Measurements from ENCODE around the gene PUDP.

PUDP gene

DNA sequence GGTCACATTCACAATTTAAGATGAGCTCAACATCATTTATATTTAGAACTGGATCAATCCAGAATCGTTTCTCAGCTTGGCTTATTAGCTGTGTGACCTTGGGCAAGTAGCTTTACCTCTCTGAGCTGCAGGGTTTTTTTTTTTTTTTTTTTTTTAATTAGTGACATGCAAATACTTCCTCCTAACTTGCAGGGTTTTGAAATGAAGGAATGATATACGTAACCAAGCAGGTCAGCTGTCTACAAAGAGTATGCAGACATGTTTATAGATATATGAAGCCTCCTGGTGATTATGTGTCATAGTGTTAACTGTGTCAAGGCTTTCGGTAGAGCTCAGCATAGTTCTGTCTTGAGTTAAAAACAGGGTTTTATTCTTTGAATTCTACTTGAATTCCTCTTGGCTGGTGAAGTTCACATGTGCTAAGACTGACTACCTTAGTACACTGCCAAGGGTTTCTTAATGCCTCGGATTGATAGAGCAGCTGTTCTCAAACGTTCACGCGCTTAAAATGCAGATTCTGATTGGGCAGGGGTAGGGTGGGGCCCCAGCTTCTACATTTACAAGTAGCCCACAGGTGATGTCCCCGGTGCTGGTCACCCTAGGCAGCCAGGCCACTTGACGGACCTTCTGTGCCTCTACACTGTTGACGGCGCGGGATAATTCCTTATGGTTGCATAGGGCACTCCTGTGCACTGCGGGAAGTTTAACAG is 1.1 kb downstream of the PUDP start:
- DNase-seq (ENCODE audit: low read depth in 2 of 2), result no peak

DNA sequence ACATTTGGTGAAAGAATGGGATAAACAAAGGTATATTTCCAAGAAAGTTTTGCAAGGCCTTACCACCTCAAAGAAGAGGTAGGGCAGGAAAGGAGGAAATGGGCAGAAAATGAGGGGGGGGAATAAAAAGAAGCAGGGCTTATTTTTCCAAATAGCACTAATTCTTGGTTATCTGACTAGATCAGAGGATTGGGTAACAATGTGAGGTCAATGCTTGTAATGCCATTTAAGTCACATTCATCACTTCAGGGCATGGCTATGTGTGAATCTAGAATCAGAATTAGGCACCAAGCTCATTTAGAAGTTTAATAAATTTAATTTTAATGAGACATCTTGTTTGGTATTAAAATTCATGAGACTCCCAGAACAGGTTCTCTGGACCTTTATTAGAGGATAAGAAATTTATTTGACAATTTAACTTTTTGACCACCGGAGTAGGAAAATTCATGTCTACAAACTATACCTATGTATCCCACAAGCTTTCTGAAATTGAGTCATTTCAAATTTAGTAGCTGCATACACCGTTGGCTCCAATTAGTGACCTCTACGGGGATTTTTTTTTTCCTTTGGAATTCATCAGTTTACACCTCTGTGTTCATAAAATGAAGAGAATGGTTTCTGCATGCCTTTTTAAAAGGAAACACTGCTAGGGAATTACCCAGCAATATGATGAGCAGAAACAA is 1.8 kb downstream of the PUDP start:
- DNase-seq (ENCODE audit: low read depth in 2 of 2), result no peak

DNA sequence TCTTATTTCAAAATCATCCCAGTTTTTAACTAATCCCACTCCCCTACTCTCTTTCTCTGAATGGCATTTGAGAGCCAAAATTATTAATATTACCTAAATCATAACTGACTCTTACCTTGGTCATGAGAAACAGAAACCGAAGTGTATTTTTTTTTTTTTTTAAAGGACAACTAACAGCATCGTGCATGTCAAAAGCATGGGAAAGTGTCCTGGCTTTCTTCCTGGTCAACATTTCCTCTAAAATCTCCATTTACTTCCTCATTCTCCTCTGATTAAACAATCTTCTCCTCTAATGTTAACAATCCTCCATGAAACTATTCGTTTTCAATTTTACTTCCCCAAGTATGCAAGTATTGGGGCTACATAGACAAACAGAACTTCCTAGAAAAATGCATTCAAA is 2.5 kb downstream of the PUDP start:
- no peak for DNase-seq (ENCODE audit: low read depth in 2 of 2)

- DNase-seq (ENCODE audit: low read depth in 2 of 2), result no peak
Observed at GRCh38 chrX:7143941-7144525, 3.9 kb downstream of the PUDP start.

DNA sequence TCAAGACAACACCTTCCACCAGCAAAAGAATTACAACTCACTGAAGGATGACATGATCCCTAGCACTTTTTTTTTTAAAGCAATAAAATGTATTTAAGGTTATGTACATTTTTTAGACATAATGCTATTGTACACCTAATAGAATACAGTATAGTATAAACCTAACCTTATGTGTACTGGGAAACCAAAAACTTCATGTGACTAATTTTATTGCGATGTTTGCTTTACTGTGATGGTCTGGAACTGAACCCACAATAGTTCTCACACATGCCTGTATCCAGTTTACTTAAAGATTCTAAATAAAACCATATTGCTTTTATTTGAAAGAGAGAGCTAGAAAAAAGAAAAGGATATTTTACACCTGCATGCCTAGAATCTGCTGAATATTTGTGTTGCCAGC is 4.9 kb downstream of the PUDP start:
- DNase-seq (ENCODE audit: low read depth in 2 of 2), result no peak

GRCh38 chrX:7139202-7140081 is 8.5 kb downstream of the PUDP start:
- DNase-seq (ENCODE audit: low read depth in 2 of 2), result no peak

- DNase-seq (ENCODE audit: low read depth in 2 of 2), result no peak
Observed at GRCh38 chrX:7134981-7135380, 13.0 kb downstream of the PUDP start.

DNA sequence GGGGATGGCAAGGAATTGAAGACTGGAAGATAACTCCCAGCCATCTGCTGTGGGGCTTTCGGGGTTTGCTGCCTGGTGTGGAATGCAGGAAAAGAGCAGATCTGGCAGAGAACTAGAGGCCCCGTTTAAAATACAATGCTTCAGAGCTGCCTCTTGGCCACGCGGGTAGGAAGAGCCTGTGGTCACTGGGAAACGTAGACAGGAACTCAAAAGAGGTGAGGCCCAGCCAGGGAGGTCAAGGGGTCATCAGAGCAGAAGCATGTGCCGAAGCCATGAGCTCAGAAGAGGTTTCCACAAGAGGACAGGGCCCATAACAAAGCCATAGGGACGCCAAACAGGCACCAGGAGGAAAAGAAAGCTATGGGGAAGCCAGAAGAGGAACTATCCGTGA is 14.9 kb downstream of the PUDP start:
- DNase-seq (ENCODE audit: low read depth in 2 of 2), result no peak

GRCh38 chrX:7132335-7133049 is 15.5 kb downstream of the PUDP start:
- no peak for DNase-seq (ENCODE audit: low read depth in 2 of 2)

DNA sequence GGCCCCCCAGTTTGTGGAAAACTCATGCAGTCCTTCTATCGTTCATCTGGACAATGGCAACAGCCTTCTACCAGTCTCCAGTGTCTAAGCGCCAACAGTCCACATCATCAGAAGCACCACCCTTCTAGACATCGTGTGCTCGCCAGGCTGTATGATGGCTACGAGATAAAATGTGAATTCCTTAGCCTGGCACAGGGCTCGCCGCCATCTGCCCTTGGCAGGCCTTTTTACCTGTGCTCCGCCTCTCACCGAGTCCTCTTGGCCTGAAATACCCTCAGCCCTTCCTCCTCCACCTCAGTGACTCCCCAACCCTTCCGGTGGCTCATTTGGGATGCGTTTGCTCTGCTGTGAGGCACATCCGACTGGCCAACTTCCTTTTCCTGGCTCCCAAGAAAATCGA is 16.3 kb downstream of the PUDP start:
- DNase-seq (ENCODE audit: low read depth in 2 of 2), result no peak

- no peak for DNase-seq (ENCODE audit: low read depth in 2 of 2)
Observed at GRCh38 chrX:7127056-7127455, 20.9 kb downstream of the PUDP start.

DNA sequence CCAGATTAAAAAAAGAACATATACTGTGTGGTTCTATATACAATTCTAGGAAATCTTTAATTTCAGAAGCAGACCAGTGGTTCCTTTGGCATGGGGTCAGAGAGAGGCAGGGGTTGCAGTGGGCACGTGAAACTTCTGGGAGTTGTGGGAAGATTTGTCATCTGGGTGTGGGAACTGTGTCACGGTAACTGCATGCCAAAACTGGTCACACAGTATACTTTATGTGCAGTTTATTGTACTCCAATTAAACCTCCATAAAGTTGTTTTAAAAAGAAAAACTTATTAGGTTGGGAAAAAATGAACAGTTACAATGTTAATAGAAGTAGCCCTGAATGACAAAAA is 27.1 kb downstream of the PUDP start:
- DNase-seq (ENCODE audit: low read depth in 2 of 2), result no peak

DNA sequence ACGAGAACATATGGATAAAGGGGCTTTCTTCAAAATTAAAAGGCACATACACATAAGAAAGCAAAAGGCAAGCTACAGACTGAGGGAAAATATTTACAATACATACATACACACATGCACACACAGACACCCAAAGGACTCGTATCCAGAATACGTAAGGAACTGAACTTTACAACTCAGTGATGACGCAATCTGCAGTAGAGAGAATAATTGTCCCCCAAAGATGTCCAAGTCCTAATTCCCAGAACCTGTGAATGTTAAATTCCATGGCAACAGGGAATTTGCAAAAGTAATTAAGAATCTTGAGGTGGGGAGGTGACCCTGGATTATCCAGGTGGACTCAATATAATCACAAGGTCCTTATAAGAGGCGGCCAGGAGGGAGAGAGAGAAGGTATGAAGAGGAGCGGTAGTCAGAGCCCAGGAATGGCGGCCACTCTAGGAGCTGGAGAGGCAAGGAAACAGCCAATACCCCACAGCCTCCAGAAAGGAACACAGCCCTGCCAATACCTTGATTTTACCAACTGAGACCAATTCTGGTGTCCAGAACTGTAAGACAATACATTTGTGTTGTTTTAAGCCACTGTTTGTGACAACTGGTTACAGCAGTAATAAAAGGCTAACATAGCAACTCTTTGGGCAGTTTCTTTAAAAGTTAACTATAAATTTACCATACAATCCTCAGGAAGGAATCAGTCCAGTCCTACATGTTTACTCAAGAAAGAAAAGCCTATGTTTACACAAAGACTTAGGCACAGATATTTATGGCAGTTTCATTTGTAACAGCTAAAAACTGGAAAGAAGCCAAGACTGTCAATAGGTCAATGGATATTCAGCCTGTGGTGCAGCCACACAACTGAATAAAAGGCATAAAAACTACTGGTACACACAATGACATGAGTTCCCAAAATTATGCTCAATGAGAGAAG is 27.7 kb downstream of the PUDP start:
- no peak for DNase-seq (ENCODE audit: low read depth in 2 of 2)

DNA sequence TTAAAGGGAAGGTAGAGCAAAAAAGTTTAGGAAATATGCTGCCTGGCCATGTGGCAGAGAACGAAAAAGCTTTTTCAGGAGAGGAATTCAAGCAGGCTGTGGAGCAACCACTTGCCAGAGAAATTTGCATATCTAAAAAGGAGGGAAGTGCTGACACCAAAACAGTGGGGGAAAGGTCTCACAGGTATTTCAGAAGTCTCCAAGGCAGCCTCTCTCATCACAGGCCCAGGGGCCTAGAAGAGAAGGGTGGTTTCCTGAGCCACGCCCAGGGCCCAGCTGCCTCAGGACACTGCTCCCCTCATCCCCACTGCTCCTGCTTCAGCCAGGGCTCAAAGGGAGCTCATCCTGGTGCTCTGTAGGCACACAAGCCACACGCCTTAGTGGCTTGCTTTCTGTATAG is 30.4 kb downstream of the PUDP start:
- no peak for DNase-seq (ENCODE audit: low read depth in 2 of 2)

- DNase-seq (ENCODE audit: low read depth in 2 of 2), result no peak
Observed at GRCh38 chrX:7116081-7116480, 31.9 kb downstream of the PUDP start.

GRCh38 chrX:7115557-7115956 is 32.4 kb downstream of the PUDP start:
- DNase-seq (ENCODE audit: low read depth in 2 of 2), result no peak

- DNase-seq (ENCODE audit: low read depth in 2 of 2), result no peak
Observed at GRCh38 chrX:7112071-7112470, 35.9 kb downstream of the PUDP start.

GRCh38 chrX:7111518-7111917 is 36.4 kb downstream of the PUDP start:
- DNase-seq (ENCODE audit: low read depth in 2 of 2), result no peak

- no peak for DNase-seq (ENCODE audit: low read depth in 2 of 2)
Observed at GRCh38 chrX:7110821-7111276, 37.1 kb downstream of the PUDP start.

Measured in activated CD4-positive, alpha-beta T cell treated with anti-CD3 and anti-CD28 coated beads for 24 hours (primary cell).